Measurements from ENCODE around the gene GOLT1A. TPM values are rescaled to one million over a fixed set of nuclear protein-coding genes. Genes with fewer than 3 reads are reported as not detected.
"Not testable (repeated sequence)": the region's sequence is repeated elsewhere in the genome, so short reads cannot be mapped to it uniquely, and the experiment has no call there.

Gene GOLT1A
- total and polyA plus RNA-seq, 2 donors (not counting 1 experiment from before 2014, with no cell fraction given), result not detected

- no peak for ATAC-seq (ENCODE audit: low read depth)
- TF ChIP-seq EZH2 (IDR thresholded peaks at IDR 0.05; ENCODE audit: borderline replicate concordance, insufficient read depth, low read depth, low read length, poor library complexity, severe bottlenecking) (no peak), CTCF (IDR thresholded peaks at IDR 0.05) (no peak)
- H3K9me3 ChIP-seq (ENCODE audit: control extremely low read depth in 1 of 3, control insufficient read depth in 2 of 3, insufficient read depth in 1 of 3, low read length in 2 of 3), result no peaks in the 10 kb centered on the region
- no peaks in the 10 kb centered on the region for H3K4me1 Mint-ChIP-seq
- H3K9ac ChIP-seq (ENCODE audit: low read length), result no peak overlapping the region
- H3K4me1 ChIP-seq (ENCODE audit: control insufficient read depth in 2 of 2, insufficient read depth in 2 of 2, low read length in 2 of 2), result no peaks in the 10 kb centered on the region
- H2AFZ ChIP-seq (ENCODE audit: insufficient read depth, low read depth, low read length, poor library complexity, severe bottlenecking), result no peak overlapping the region
- H3K27me3 Mint-ChIP-seq, result peaks cover 13% of the 10 kb centered on the region
- no CpG with 5 or more reads among the region's 1 CpG for WGBS (ENCODE audit: insufficient coverage)
- no peaks in the 10 kb centered on the region for H3K9me3 Mint-ChIP-seq (ENCODE audit: insufficient read depth)
- intact Hi-C loops (cut with micrococcal nuclease), result no loop called here
- H3K4me3 Mint-ChIP-seq, result no peak overlapping the region
- H4K20me1 ChIP-seq (ENCODE audit: control insufficient read depth, insufficient read depth, low read length, poor library complexity, severe bottlenecking), result no peaks in the 10 kb centered on the region
- no peak overlapping the region for H3K27ac ChIP-seq (ENCODE audit: low read length in 2 of 2)
- no peaks in the 10 kb centered on the region for H3K36me3 ChIP-seq (replicated peaks in 1 of 2; ENCODE audit: control extremely low read depth in 1 of 2, control insufficient read depth in 1 of 2, extremely low read depth in 1 of 2, insufficient read depth in 2 of 2, low read length in 1 of 2)
- H3K4me2 ChIP-seq (replicated peaks; ENCODE audit: low read depth, low read length, poor library complexity, severe bottlenecking), result no peak overlapping the region
- H3K4me3 ChIP-seq (ENCODE audit: control extremely low read depth in 1 of 5, extremely low read depth in 1 of 5, insufficient read depth in 1 of 5, low read depth in 2 of 5, low read length in 4 of 5), result no peak overlapping the region
- H3K27ac Mint-ChIP-seq, result no peak overlapping the region
- H3K27me3 ChIP-seq (replicated peaks in 1 of 4; ENCODE audit: control extremely low read depth in 1 of 4, control insufficient read depth in 3 of 4, insufficient read depth in 4 of 4, low read length in 3 of 4), result no peaks in the 10 kb centered on the region
- ChIA-PET CTCF (interaction anchor here (1.1 kb wide), 1 partner anchor 18 kb away, joined by 3 read pairs; no protein-coding TSS in a partner anchor), POLR2A (no interaction called here)
- no peak for DNase-seq
- H3K79me2 ChIP-seq (ENCODE audit: control insufficient read depth, insufficient read depth, low read length), result no peaks in the 10 kb centered on the region
Measured at GRCh38 chr1:204240233-204240632, 26.4 kb upstream of the GOLT1A start.

- CTCF ChIA-PET; ATAC-seq (ENCODE audit: low read depth); H4K20me1 ChIP-seq (ENCODE audit: control insufficient read depth, insufficient read depth, low read length, poor library complexity, severe bottlenecking); DNase-seq; H3K4me1 Mint-ChIP-seq; H3K27me3 ChIP-seq (replicated peaks in 1 of 4; ENCODE audit: control extremely low read depth in 1 of 4, control insufficient read depth in 3 of 4, insufficient read depth in 4 of 4, low read length in 3 of 4); H3K36me3 ChIP-seq (replicated peaks in 1 of 2; ENCODE audit: control extremely low read depth in 1 of 2, control insufficient read depth in 1 of 2, extremely low read depth in 1 of 2, insufficient read depth in 2 of 2, low read length in 1 of 2); H3K79me2 ChIP-seq (ENCODE audit: control insufficient read depth, insufficient read depth, low read length); H3K4me1 ChIP-seq (ENCODE audit: control insufficient read depth in 2 of 2, insufficient read depth in 2 of 2, low read length in 2 of 2); H3K4me2 ChIP-seq (replicated peaks; ENCODE audit: low read depth, low read length, poor library complexity, severe bottlenecking); H3K27ac ChIP-seq (ENCODE audit: low read length in 2 of 2); H3K9ac ChIP-seq (ENCODE audit: low read length); H3K9me3 Mint-ChIP-seq (ENCODE audit: insufficient read depth); POLR2A ChIA-PET; H3K4me3 ChIP-seq (ENCODE audit: control extremely low read depth in 1 of 5, extremely low read depth in 1 of 5, insufficient read depth in 1 of 5, low read depth in 2 of 5, low read length in 4 of 5); intact Hi-C loops (cut with micrococcal nuclease); H2AFZ ChIP-seq (ENCODE audit: insufficient read depth, low read depth, low read length, poor library complexity, severe bottlenecking); H3K4me3 Mint-ChIP-seq; H3K27ac Mint-ChIP-seq; H3K9me3 ChIP-seq (ENCODE audit: control extremely low read depth in 1 of 3, control insufficient read depth in 2 of 3, insufficient read depth in 1 of 3, low read length in 2 of 3): not testable (repeated sequence)
- peaks cover 15% of the 10 kb centered on the region for H3K27me3 Mint-ChIP-seq
- 87% methylated on average over 3 of the region's 3 CpGs for WGBS (ENCODE audit: insufficient coverage)
Measured at GRCh38 chr1:204239401-204239800, 25.6 kb upstream of the GOLT1A start.

- CTCF ChIA-PET; H3K27ac ChIP-seq (ENCODE audit: low read length in 2 of 2); DNase-seq: not testable (repeated sequence)
Measured at GRCh38 chr1:204238520-204238919, 24.7 kb upstream of the GOLT1A start.

More at GRCh38 chr1:204238520-204238919, 24.7 kb upstream of the GOLT1A start:
- H3K4me3 Mint-ChIP-seq; intact Hi-C loops (cut with micrococcal nuclease); H3K27me3 ChIP-seq (replicated peaks in 1 of 4; ENCODE audit: control extremely low read depth in 1 of 4, control insufficient read depth in 3 of 4, insufficient read depth in 4 of 4, low read length in 3 of 4); H3K4me2 ChIP-seq (replicated peaks; ENCODE audit: low read depth, low read length, poor library complexity, severe bottlenecking); H2AFZ ChIP-seq (ENCODE audit: insufficient read depth, low read depth, low read length, poor library complexity, severe bottlenecking); H3K4me3 ChIP-seq (ENCODE audit: control extremely low read depth in 1 of 5, extremely low read depth in 1 of 5, insufficient read depth in 1 of 5, low read depth in 2 of 5, low read length in 4 of 5); ATAC-seq (ENCODE audit: low read depth); H3K79me2 ChIP-seq (ENCODE audit: control insufficient read depth, insufficient read depth, low read length); H4K20me1 ChIP-seq (ENCODE audit: control insufficient read depth, insufficient read depth, low read length, poor library complexity, severe bottlenecking); H3K36me3 ChIP-seq (replicated peaks in 1 of 2; ENCODE audit: control extremely low read depth in 1 of 2, control insufficient read depth in 1 of 2, extremely low read depth in 1 of 2, insufficient read depth in 2 of 2, low read length in 1 of 2); H3K9me3 Mint-ChIP-seq (ENCODE audit: insufficient read depth); H3K9ac ChIP-seq (ENCODE audit: low read length); H3K4me1 ChIP-seq (ENCODE audit: control insufficient read depth in 2 of 2, insufficient read depth in 2 of 2, low read length in 2 of 2); H3K27ac Mint-ChIP-seq; H3K4me1 Mint-ChIP-seq; H3K9me3 ChIP-seq (ENCODE audit: control extremely low read depth in 1 of 3, control insufficient read depth in 2 of 3, insufficient read depth in 1 of 3, low read length in 2 of 3); POLR2A ChIA-PET: not testable (repeated sequence)
- peaks cover 21% of the 10 kb centered on the region for H3K27me3 Mint-ChIP-seq
- WGBS (ENCODE audit: insufficient coverage), result 100% methylated on average over 1 of the region's 2 CpGs
